ENCODE measurements around the gene UAP1L1. TPM values are rescaled to one million over a fixed set of nuclear protein-coding genes. Genes with fewer than 3 reads are reported as not detected.
A peak's percentile ranks its signal among the peaks of the same experiment; 100 is the strongest.

Gene UAP1L1
- total RNA-seq, 8 experiments from 2014 or later: 0.63 to 8.9 (median 4.5) TPM

DNA sequence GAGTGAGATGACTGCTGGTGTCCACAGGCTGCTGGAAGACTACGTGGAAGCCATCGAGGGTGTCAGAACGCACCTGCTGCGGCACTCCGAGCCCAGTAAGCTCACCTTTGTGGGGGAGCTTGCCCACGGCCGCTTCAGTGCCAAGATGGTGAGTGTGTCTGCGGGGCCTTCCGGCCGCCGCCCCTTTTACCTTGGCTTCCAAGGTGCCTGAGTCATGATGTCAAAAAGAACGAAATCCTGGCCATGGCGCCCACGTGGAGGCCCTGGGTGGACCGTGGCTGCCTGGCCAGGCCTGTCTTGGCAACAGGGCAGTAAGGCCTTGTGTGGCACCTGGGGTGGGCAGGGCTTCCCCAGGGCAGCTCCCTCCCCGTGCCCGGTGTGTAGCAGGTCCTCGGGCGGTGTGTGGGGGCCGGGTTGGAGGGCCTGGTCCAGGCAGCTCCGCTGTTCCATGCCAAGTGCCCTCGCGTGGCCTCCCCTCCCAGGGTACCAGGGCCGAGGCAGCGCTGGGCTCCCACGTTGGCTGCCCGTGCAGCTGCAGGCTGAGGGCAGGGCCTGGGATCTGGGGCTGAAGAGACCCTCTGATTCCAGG lies 29.4 kb downstream of the UAP1L1 start:
- WGBS, 10 experiments: 80 to 97% (median 90%) methylated on average over 1 to 5 of the region's 27 CpGs; no CpG with 5 or more reads in 7 of the 10 experiments
- Histone ChIP-seq H3K27ac (no peak overlapping the region), H3K4me3 (no peak overlapping the region), H3K4me1 (replicated peaks in 1 of 2) (no peaks in the 10 kb centered on the region)
- in situ Hi-C loops (cut with MboI; ENCODE audit: low pct_unique_long_range_greater_than_20kb in 2 of 9, low sequenced_read_pairs in 9 of 9, unreplicated experiment in 9 of 9): loop anchor here in 1 of 9 experiments (25.0 kb wide), 1 partner anchor 131 kb away; the partner anchor contains the start of genes CYSRT1, RNF224, SLC34A3 and TUBB4B
- no peak for ATAC-seq (replicated peaks in 6 of 8)

DNA sequence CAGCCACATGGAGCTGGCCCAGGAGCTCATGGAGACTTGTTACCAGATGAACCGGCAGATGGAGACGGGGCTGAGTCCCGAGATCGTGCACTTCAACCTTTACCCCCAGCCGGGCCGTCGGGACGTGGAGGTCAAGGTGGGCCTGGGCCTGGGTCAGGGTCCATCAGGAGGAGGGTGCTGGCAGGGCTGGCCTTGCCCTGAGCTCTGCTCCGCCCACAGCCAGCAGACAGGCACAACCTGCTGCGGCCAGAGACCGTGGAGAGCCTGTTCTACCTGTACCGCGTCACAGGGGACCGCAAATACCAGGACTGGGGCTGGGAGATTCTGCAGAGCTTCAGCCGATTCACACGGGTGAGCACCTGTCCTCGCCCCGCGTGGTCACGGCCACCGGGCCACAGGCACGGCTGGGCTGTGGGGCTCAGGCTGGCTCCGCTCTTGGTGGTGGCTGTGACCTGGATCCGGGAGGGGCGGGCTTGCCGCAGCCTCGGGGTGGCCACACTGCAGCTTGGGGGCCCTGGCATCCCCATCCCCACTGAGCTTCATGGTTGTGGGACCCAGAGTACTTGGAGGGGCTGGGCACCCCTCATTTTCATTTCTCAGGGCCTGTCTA lies 30.1 kb downstream of the UAP1L1 start:
- in situ Hi-C loops (cut with MboI; ENCODE audit: low pct_unique_long_range_greater_than_20kb in 2 of 9, low sequenced_read_pairs in 9 of 9, unreplicated experiment in 9 of 9): loop anchor here in 1 of 9 experiments (25.0 kb wide), 1 partner anchor 130 kb away; the partner anchor contains the start of genes CYSRT1, RNF224, SLC34A3 and TUBB4B
- ATAC-seq (replicated peaks in 6 of 8): peak in 1 of 8 experiments; percentile 2
- WGBS, 10 experiments: 95 to 100% (median 97%) methylated on average over 2 to 6 of the region's 27 CpGs; no CpG with 5 or more reads in 5 of the 10 experiments
- Histone ChIP-seq H3K4me3 (no peak overlapping the region), H3K4me1 (replicated peaks in 1 of 2) (no peaks in the 10 kb centered on the region), H3K27ac (no peak overlapping the region)

DNA sequence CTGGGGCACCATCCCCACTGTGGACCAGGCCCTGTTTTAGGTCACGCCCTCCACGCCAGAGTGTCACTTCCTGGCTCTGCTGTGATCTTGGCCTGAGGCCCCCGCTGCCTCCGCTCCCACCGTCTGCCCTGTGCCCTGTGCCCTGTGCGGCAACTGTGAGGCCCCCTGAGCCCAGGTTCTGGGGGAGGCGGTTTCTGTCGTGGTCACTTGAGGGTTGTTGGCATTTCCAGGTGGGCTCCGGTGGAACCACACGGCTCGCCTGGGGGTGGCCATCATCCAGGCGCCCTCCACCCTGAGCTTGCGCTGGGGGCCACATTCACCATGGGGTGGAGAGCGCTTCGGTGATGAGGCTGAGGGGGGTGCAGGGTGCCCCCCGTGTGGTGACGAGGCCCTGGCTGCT lies 30.7 kb downstream of the UAP1L1 start:
- in situ Hi-C loops (cut with MboI; ENCODE audit: low pct_unique_long_range_greater_than_20kb in 2 of 9, low sequenced_read_pairs in 9 of 9, unreplicated experiment in 9 of 9): loop anchor here in 1 of 9 experiments (25.0 kb wide), 1 partner anchor 129 kb away; the partner anchor contains the start of genes CYSRT1, RNF224, SLC34A3 and TUBB4B
- Histone ChIP-seq H3K4me3 (no peak overlapping the region), H3K4me1 (replicated peaks in 1 of 2) (no peaks in the 10 kb centered on the region), H3K27ac (no peak overlapping the region)
- WGBS, 10 experiments: 90 to 100% (median 97%) methylated on average over 2 to 6 of the region's 17 CpGs; no CpG with 5 or more reads in 7 of the 10 experiments
- ATAC-seq (replicated peaks in 6 of 8): no peak

DNA sequence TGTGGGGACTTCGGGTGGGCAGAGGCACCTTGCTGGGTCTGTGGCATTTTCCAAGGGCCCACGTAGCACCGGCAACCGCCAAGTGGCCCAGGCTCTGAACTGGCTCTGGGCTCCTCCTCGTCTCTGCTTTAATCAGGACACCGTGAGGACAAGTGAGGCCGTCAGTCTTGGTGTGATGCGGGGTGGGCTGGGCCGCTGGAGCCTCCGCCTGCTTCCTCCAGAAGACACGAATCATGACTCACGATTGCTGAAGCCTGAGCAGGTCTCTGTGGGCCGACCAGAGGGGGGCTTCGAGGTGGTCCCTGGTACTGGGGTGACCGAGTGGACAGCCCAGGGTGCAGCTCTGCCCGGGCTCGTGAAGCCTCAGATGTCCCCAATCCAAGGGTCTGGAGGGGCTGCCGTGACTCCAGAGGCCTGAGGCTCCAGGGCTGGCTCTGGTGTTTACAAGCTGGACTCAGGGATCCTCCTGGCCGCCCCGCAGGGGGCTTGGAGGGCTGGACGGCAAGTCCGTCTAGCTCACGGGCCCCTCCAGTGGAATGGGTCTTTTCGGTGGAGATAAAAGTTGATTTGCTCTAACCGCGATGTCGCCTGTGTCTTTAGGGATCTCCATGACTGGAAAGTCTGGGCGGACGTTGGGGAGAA lies 31.4 kb downstream of the UAP1L1 start:
- Histone ChIP-seq H3K4me1 (replicated peaks in 1 of 2) (no peaks in the 10 kb centered on the region), H3K4me3 (no peak overlapping the region), H3K27ac (no peak overlapping the region)
- 60 to 87% (median 86%) methylated on average over 1 to 12 of the region's 29 CpGs; no CpG with 5 or more reads in 7 of the 10 experiments for WGBS, 10 experiments
- in situ Hi-C loops (cut with MboI; ENCODE audit: low pct_unique_long_range_greater_than_20kb in 2 of 9, low sequenced_read_pairs in 9 of 9, unreplicated experiment in 9 of 9): loop anchor here in 1 of 9 experiments (25.0 kb wide), 1 partner anchor 129 kb away; the partner anchor contains the start of genes CYSRT1, RNF224, SLC34A3 and TUBB4B
- ATAC-seq (replicated peaks in 6 of 8): peak in 1 of 8 experiments; percentile 6

DNA sequence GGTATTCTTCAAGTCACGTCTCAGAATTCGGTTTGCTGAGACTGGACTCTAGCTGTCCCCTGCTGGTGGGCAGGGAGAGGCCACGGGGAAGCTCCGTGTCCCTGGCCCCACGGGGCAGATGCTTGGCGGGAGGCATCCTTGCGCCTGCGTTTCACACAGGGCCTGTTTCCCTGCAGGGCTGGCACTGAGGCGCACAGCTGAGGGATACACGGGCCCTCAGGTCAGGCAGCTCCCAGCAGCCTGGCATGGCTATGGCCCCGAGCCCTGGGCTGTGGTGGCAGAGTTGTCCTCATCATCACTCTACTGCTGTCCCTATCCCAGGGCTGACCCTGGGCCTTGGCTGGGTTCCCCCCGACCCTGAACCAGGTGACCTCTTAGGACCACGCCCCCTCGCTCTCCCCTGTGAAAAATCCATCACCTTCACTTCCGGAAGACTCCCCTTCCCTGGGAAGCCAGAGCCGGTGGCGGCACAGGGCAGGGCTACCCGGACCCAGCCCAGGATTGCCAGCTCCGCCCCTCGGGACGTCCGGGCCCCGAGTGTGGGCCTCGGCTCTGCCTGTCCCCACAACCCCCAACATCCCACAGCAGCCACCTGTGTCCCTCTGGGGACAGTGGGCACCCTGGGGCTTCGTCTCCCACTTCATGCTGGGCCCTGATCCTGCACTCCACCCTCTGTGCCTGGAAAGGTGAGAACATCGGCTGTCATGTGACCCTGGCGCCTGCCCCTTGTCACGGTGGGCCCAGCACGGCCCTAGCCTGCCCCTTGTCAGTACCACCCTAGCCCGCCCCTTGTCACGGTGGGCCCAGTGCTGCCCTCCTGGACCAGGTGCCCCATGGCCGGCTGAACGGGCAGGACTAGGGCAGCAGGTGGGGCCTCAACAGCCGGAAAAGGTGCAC lies 32.2 kb downstream of the UAP1L1 start:
- peak in 2 of 8 experiments; percentile 2 to 3 for ATAC-seq (replicated peaks in 6 of 8)
- 100% methylated on average over 1 to 2 of the region's 34 CpGs; no CpG with 5 or more reads in 7 of the 10 experiments for WGBS, 10 experiments
- no peaks in the 10 kb centered on the region for H3K4me1 ChIP-seq (replicated peaks in 1 of 2)
- no peak overlapping the region for H3K27ac ChIP-seq
- in situ Hi-C loops (cut with MboI; ENCODE audit: low pct_unique_long_range_greater_than_20kb in 2 of 9, low sequenced_read_pairs in 9 of 9, unreplicated experiment in 9 of 9): loop anchor here in 1 of 9 experiments (25.0 kb wide), 1 partner anchor 128 kb away; the partner anchor contains the start of genes CYSRT1, RNF224, SLC34A3 and TUBB4B
- no peak overlapping the region for H3K4me3 ChIP-seq

DNA sequence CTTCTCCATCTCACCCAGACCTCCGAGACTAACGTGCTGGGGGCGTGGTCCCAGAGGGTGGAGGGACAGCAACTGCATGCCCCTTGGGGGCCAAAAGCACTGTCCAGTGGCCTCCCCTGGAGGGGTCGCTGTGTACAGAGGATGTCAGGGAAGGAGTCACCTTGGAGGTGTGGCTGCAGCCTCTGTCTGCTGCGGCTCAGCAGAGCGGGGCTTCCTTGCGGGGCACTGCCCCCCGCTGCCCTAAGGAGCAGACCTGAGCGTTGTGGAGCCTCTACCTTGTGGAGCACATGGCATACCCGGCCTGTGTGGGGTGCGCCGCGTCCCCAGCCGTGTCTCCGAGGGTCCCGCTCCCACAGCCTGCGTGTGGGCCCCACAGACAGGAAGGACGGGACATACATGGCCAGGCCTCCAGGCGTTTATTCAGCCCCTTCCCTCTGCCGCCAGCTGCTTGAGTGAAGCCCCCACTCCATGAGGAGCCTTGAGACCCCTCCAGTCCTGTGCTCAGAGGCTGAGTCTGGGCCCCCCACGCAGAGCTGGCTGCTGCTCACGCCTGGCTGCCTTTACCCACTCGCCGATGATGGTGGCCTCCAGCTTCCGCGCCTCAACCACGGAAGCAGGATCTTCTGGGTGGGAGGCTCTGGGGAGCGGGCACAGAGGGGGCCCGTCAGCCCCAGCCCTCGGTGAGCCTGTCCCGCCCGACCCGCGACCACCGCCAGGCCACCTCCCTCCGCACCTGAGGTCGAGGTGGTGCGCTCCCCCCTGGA lies 33.0 kb downstream of the UAP1L1 start:
- H3K4me3 ChIP-seq: no peak overlapping the region
- H3K27ac ChIP-seq: no peak overlapping the region

DNA sequence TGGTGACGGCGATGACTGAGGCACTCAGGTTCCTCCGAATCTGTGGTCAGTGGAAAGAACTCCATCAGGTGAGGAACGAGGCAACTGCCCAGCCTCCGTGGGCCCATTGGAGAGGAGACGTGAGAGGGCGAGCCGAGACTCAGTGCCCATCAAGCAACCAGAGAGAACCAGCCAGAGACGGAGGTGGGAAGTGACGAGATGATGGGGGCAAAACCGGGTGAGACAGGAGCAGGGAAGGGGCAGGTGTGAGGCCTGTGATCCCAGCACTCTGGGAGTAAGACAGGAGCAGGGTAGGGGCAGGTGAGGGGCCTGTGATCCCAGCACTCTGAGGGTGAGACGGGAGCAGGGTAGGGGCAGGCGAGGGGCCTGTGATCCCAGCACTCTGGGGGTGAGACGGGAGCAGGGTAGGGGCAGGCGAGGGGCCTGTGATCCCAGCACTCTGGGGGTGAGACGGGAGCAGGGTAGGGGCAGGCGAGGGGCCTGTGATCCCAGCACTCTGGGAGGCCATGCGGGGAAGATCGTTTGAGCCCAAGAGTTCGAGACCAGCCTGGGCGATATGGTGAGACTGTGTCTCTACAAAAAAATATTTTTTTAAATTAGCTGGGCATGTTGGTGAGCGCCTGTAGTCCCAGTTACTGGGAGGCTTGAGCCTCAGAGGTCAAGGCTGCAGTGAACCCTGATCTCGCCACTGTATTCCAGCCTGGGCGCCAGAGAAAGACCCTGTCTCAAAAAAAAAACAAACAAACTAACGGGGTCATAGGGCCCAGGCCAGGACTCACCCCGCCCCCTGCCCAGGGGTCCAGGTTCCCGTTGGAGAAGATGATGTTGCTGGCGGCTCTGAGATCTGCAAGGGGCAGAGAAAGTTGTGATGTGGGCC lies 33.8 kb downstream of the UAP1L1 start:
- H3K4me3 ChIP-seq: no peak overlapping the region
- ATAC-seq (replicated peaks in 6 of 8): no peak
- 50 to 100% (median 72%) methylated on average over 1 to 3 of the region's 28 CpGs; no CpG with 5 or more reads in 5 of the 10 experiments for WGBS, 10 experiments
- H3K4me1 ChIP-seq (replicated peaks in 1 of 2): no peaks in the 10 kb centered on the region
- in situ Hi-C loops (cut with MboI; ENCODE audit: low pct_unique_long_range_greater_than_20kb in 2 of 9, low sequenced_read_pairs in 9 of 9, unreplicated experiment in 9 of 9): loop anchor here in 1 of 9 experiments (25.0 kb wide), 1 partner anchor 126 kb away; the partner anchor contains the start of genes CYSRT1, RNF224, SLC34A3 and TUBB4B
- no peak overlapping the region for H3K27ac ChIP-seq

More for the DNA sequence above, 33.0 kb downstream of the UAP1L1 start:
- ATAC-seq (replicated peaks in 6 of 8): no peak
- WGBS, 10 experiments: 79 to 100% (median 94%) methylated on average over 1 to 6 of the region's 38 CpGs; no CpG with 5 or more reads in 6 of the 10 experiments
- H3K4me1 ChIP-seq (replicated peaks in 1 of 2): no peaks in the 10 kb centered on the region
- in situ Hi-C loops (cut with MboI; ENCODE audit: low pct_unique_long_range_greater_than_20kb in 2 of 9, low sequenced_read_pairs in 9 of 9, unreplicated experiment in 9 of 9): loop anchor here in 1 of 9 experiments (25.0 kb wide), 1 partner anchor 127 kb away; the partner anchor contains the start of genes CYSRT1, RNF224, SLC34A3 and TUBB4B

DNA sequence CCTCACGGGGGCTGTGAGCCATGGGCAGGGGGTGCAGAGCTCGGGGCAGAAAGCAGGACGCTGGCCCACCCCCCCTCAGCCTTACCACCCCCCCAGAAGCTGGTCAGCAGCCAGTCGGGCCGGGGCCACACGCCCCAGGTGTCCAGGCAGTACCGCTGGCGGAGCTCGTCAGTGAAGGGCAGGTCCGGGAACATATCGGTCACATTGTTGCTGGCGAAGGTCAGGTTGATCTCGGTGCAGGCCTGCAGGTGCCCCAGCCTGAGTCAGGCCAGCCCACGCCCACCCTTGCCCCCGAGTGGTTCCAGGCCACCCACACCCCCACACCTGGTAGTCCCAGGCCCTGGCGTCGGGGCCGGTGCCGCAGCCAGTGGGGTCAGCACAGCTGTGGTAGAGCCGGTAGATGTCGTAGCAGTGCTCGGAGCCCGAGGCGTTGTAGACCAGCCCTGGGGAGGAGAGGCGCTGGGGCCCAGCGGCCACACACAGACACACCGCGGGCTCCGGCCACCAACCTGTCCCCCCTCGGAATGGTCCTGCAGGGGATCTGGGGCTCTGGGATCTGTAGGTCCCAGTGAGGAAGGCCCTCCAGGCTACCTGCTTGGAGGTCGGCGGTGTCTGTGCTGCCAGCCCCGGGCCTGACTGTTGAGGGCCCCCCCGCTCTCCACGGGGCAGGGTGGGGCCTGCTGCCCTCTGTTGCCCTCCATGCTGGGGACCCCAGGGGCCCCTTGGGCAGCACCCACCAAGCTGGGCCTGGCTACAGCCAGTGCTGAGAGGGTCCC lies 34.7 kb downstream of the UAP1L1 start:
- Histone ChIP-seq H3K4me1 (replicated peaks in 1 of 2) (no peaks in the 10 kb centered on the region), H3K4me3 (no peak overlapping the region), H3K27ac (no peak overlapping the region)
- ATAC-seq (replicated peaks in 6 of 8): no peak
- in situ Hi-C loops (cut with MboI; ENCODE audit: low pct_unique_long_range_greater_than_20kb in 2 of 9, low sequenced_read_pairs in 9 of 9, unreplicated experiment in 9 of 9): loop anchor here in 1 of 9 experiments (25.0 kb wide), 1 partner anchor 125 kb away; the partner anchor contains the start of genes CYSRT1, RNF224, SLC34A3 and TUBB4B
- WGBS, 10 experiments: 80 to 100% methylated on average over 1 of the region's 35 CpGs; no CpG with 5 or more reads in 8 of the 10 experiments

DNA sequence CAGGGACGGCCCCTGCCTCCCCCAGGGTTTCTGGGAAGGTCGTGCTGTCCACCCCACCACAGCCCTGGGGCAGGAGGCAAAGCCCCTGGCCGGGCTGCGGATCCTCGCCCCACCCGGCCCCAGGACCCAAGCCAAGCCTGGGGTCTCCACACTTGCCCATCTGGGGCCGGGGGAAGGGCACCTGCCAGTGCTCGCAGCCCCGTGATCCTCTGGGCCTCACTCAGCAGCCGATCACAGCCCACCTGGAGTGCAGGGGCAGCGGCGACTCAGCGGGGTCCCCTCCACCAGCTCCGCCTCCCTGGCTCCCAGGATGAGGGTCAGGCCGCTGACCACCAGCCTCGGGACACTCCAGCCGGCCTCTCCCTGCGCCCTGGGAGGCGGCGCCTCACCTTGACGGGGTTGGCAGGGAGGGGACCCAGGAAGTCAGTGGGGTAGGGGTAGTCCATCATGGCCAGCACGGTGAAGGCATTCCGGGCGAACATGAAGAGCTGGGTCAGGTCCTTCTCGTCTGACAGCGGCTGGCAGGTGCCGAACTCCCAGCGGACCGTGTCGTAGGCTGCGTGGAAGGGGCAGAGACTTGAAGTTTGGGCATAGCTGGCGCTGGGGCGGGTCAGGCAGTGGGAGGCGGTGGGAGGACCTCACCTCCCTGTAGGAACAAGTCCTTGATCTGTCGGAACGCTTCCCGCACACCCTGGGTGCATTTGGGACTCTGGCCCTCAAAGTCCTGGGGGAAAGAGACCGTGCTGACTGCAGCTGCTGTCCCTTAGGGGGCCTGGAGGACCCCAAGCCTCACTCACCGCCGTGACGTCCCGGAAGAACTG lies 35.5 kb downstream of the UAP1L1 start:
- no peaks in the 10 kb centered on the region for H3K4me1 ChIP-seq (replicated peaks in 1 of 2)
- in situ Hi-C loops (cut with MboI; ENCODE audit: low pct_unique_long_range_greater_than_20kb in 2 of 9, low sequenced_read_pairs in 9 of 9, unreplicated experiment in 9 of 9): loop anchor here in 1 of 9 experiments (25.0 kb wide), 1 partner anchor 125 kb away; the partner anchor contains the start of genes CYSRT1, RNF224, SLC34A3 and TUBB4B
- no peak overlapping the region for H3K4me3 ChIP-seq
- WGBS, 10 experiments: 80 to 100% (median 100%) methylated on average over 1 to 2 of the region's 42 CpGs; no CpG with 5 or more reads in 7 of the 10 experiments
- H3K27ac ChIP-seq: no peak overlapping the region
- no peak for ATAC-seq (replicated peaks in 6 of 8)
